OCI-LY3 (cell line): ENCODE measurements around the gene PSENEN.

Experiments used
- H2AFZ ChIP-seq: fragments of 200-600, 300-600 bp; shearing (Covaris generic); 2 replicates; pipeline ENCODE4 v1.6.0; 2014; ENCODE audit warnings: antibody characterized with exemption, low read depth, low read length
- H3K27ac ChIP-seq: fragments of 200-600, 300-600 bp; sonication (generic); 2 replicates; pipeline ENCODE4 v1.5.1; 2014; ENCODE audit warnings: mild to moderate bottlenecking, low read length, moderate library complexity, mixed read lengths
- H3K27me3 ChIP-seq: fragments of 200-600, 300-600 bp; sonication (generic); 2 replicates; pipeline ENCODE4 v1.6.1; 2014; ENCODE audit warnings: low read depth, low read length, mixed read lengths
- H3K36me3 ChIP-seq: fragments of 200-600, 300-600 bp; sonication (generic); replicated peaks from 2 replicates; pipeline ENCODE3; 2014; ENCODE audit warnings: low read depth, low read length, mixed read lengths
- H3K4me1 ChIP-seq: fragments of 300-600, 200-600 bp; sonication (generic); 2 replicates; pipeline ENCODE4 v1.6.1; 2014; ENCODE audit warnings: low read length, mixed read lengths
- H3K4me2 ChIP-seq: fragments of 200-600, 300-600 bp; sonication (generic); 2 replicates; pipeline ENCODE4 v1.6.1; 2014; ENCODE audit warnings: low read length, mixed read lengths
- H3K4me3 ChIP-seq: fragments of 300-600, 200-600 bp; sonication (generic); 2 replicates; pipeline ENCODE4 v1.5.1; 2014; ENCODE audit warnings: antibody characterized with exemption, mild to moderate bottlenecking, low read length, moderate library complexity
- H3K79me2 ChIP-seq: fragments of 300-600, 200-600 bp; shearing (Covaris generic); 2 replicates; pipeline ENCODE4 v1.6.1; 2014; ENCODE audit warnings: mild to moderate bottlenecking, low read length, mixed read lengths
- H3K9ac ChIP-seq: fragments of 300-600, 200-600 bp; shearing (Covaris generic); 2 replicates; pipeline ENCODE4 v1.6.0; 2014; ENCODE audit warnings: mild to moderate bottlenecking, low read length, moderate library complexity
- H3K9me3 ChIP-seq: fragments of 200-600, 300-600 bp; shearing (Covaris generic); 2 replicates; pipeline ENCODE4 v1.6.1; 2014; ENCODE audit warnings: low read length, mixed read lengths; ENCODE audit not compliant: insufficient read depth
- H4K20me1 ChIP-seq: fragments of 200-600, 300-600 bp; sonication (generic); 2 replicates; pipeline ENCODE4 v1.6.1; 2016; ENCODE audit warnings: low read length, mixed read lengths; ENCODE audit not compliant: insufficient read depth
- EZH2phosphoT487 ChIP-seq: fragments of 200-600 bp; shearing (Covaris generic); IDR thresholded peaks from 2 replicates; pipeline ENCODE4 v1.6.1; 2018; ENCODE audit warnings: antibody characterized with exemption, mixed run types, low read depth
- TF ChIP-seq, protein P1 (sequence below): fragments of 200-600, 300-600 bp; sonication (generic); IDR thresholded peaks from 2 replicates; pipeline ENCODE4 v1.5.1; 2014; ENCODE audit warnings: antibody characterized with exemption, low read length, low read depth

Gene PSENEN

DNA sequence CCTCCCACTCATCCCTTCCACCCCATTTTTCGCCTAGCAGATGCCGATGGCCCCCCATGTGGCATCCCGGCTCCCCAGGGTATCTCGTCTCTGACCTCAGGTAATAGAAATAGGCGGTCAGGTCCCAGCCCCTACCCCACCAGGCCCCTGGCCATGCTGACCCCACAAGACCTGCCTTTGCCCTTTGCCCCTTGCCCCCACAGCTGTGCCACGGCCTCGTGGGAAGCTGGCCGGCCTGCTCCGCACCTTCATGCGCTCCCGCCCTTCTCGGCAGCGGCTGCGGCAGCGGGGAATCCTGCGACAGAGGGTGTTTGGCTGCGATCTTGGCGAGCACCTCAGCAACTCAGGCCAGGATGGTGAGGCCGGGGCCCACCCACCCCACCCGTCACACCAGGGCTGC is 35.3 kb downstream of the PSENEN start:
- Histone ChIP-seq H3K79me2 (no peaks in the 10 kb centered on the region), H3K9me3 (no peaks in the 10 kb centered on the region), H4K20me1 (no peaks in the 10 kb centered on the region), H3K36me3 (no peaks in the 10 kb centered on the region), H3K4me3 (no peak overlapping the region), H3K27ac (no peak overlapping the region), H3K27me3 (no peaks in the 10 kb centered on the region), H3K9ac (no peak overlapping the region), H3K4me1 (peaks cover 33% of the 10 kb centered on the region), H3K4me2 (no peak overlapping the region), H2AFZ (no peak overlapping the region)
- TF ChIP-seq, protein P1, sequence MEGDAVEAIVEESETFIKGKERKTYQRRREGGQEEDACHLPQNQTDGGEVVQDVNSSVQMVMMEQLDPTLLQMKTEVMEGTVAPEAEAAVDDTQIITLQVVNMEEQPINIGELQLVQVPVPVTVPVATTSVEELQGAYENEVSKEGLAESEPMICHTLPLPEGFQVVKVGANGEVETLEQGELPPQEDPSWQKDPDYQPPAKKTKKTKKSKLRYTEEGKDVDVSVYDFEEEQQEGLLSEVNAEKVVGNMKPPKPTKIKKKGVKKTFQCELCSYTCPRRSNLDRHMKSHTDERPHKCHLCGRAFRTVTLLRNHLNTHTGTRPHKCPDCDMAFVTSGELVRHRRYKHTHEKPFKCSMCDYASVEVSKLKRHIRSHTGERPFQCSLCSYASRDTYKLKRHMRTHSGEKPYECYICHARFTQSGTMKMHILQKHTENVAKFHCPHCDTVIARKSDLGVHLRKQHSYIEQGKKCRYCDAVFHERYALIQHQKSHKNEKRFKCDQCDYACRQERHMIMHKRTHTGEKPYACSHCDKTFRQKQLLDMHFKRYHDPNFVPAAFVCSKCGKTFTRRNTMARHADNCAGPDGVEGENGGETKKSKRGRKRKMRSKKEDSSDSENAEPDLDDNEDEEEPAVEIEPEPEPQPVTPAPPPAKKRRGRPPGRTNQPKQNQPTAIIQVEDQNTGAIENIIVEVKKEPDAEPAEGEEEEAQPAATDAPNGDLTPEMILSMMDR: no peak
- no peak for TF ChIP-seq EZH2phosphoT487

DNA sequence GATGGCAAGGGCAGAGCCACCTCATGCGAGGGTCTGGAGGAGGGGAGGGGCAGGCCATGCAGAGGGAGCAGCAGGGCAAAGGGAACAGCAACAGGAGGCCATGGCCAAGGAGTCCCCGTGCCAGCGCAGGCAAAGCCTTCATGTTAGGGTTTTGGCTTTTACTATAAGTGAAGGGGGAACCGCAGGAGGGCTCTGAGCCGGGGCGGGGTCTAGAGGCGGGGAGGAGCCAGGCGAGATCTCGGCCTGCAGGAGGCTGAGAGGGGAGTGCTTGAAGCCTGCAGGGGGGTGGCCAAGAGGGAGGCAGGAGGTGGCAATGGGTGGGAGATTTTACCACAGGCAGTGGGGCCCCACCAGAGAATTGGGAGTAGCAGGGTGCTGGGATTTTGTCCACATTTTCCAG is 36.2 kb downstream of the PSENEN start:
- Histone ChIP-seq H3K4me3 (no peak overlapping the region), H3K9ac (no peak overlapping the region), H3K27me3 (no peaks in the 10 kb centered on the region), H2AFZ (no peak overlapping the region), H3K36me3 (no peaks in the 10 kb centered on the region), H4K20me1 (no peaks in the 10 kb centered on the region), H3K79me2 (no peaks in the 10 kb centered on the region), H3K4me2 (no peak overlapping the region), H3K27ac (no peak overlapping the region), H3K4me1 (peaks cover 26% of the 10 kb centered on the region), H3K9me3 (no peaks in the 10 kb centered on the region)
- TF ChIP-seq, protein P1: no peak
- no peak for TF ChIP-seq EZH2phosphoT487

DNA sequence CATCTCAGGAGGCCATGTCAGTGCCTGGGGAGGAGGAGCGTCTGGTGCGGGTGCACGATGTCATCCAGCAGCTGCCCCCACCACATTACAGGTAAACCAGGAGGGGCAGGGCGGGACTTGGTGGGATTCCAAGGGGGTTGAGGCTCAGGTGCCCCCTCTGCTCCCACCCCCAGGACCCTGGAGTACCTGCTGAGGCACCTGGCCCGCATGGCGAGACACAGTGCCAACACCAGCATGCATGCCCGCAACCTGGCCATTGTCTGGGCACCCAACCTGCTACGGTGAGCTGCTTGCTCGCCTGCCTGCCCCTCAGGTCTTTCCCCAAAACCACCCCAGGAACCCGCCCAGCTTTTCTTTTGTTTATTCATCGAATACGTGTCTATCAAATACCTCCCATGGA is 37.1 kb downstream of the PSENEN start:
- no peak for TF ChIP-seq EZH2phosphoT487
- TF ChIP-seq, protein P1: no peak
- Histone ChIP-seq H3K4me2 (peak overlapping the region; percentile 27; the same call in 1 of the 2 replicates), H3K9ac (no peak overlapping the region)

DNA sequence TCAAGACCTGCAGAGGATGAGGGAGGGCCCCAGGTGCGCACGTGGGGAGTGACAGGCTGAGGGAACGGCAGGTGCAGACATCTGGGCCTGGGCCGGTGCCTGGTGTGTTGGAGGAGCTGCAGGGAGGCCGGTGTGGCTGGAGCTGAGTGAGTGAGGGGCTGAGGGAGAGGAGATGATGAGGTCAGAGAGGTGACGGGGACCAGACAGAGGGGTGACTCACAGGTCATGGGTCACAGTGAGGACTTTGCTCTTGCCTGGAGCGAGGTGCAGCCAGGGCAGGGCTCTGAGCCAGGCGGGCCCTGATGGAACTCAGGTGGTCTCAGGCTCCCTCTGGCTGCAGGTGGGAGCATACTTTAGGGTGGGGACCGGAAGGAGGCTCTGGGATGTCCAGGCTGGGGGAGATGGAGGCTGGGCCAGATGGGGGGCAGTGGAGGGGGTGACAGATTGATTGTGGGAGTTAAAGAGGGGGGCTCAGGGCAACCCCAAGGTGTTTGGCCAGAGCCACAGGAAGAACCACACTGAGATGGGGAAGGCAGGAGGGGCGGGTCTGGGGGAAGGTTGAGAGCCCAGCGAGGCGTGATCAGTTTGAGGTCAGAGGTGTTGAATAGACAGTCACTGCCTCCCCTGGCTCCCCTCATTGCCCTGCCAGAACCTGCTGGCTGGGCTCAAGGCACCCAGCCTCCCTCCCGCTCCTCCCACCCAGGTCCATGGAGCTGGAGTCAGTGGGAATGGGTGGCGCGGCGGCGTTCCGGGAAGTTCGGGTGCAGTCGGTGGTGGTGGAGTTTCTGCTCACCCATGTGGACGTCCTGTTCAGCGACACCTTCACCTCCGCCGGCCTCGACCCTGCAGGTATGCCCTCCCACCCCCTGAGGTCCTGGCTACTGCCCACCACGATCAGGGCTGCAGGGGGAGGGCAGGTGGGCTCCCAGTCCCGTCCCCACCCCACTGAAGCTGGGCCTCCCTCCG is 38.3 kb downstream of the PSENEN start:
- Histone ChIP-seq H3K9me3 (no peaks in the 10 kb centered on the region), H3K79me2 (no peaks in the 10 kb centered on the region), H3K4me3 (no peak overlapping the region), H3K4me2 (peak overlapping the region; percentile 27; the same call in 1 of the 2 replicates), H3K4me1 (peaks cover 25% of the 10 kb centered on the region), H3K27me3 (no peaks in the 10 kb centered on the region), H2AFZ (no peak overlapping the region), H4K20me1 (no peaks in the 10 kb centered on the region), H3K9ac (no peak overlapping the region), H3K36me3 (no peaks in the 10 kb centered on the region), H3K27ac (no peak overlapping the region)
- TF ChIP-seq, protein P1: no peak
- no peak for TF ChIP-seq EZH2phosphoT487

More for the DNA sequence above, 37.1 kb downstream of the PSENEN start:
- Histone ChIP-seq H3K4me1 (peaks cover 25% of the 10 kb centered on the region), H3K9me3 (no peaks in the 10 kb centered on the region), H3K79me2 (no peaks in the 10 kb centered on the region), H4K20me1 (no peaks in the 10 kb centered on the region), H3K27me3 (no peaks in the 10 kb centered on the region), H2AFZ (no peak overlapping the region), H3K36me3 (no peaks in the 10 kb centered on the region), H3K27ac (no peak overlapping the region), H3K4me3 (no peak overlapping the region)
